HCT116 (cell line): ENCODE measurements around the gene KIF26A. TPM values are rescaled to one million over a fixed set of nuclear protein-coding genes. Genes with fewer than 3 reads are reported as not detected.

Experiments used
- ATAC-seq: fragments of 200-7000 bp; cut with Tn5 transposase; 2 replicates; pipeline ENCODE4 v1.9.1; 2020; ENCODE audit warnings: mild to moderate bottlenecking, moderate library complexity
- BruUV-seq: library from RNA; stranded (reverse); fragments of 400-500 nt; replicated peaks from 2 replicates; lab custom pipeline; 2021; lab: Mats Ljungman, UMichigan
- CTCF ChIA-PET: fragments of 300-600 bp; sonication (Branson Sonifier 250); formaldehyde crosslinking; loops from one replicate; lab custom pipeline; 2021; ENCODE audit warnings: antibody characterized with exemption; lab: Charles Lee
- POLR2A ChIA-PET: fragments of 300-600, 350-600 bp; sonication (Branson Sonifier 250); formaldehyde crosslinking; loops from one replicate; lab custom pipeline; 2021; ENCODE audit warnings: antibody characterized with exemption; lab: Charles Lee
- RAD21 ChIA-PET, 2 experiments: fragments of 300-600 bp; sonication (Branson Sonifier 250); formaldehyde crosslinking; loops; one replicate each; lab custom pipeline; 2023; ENCODE audit warnings: low total read pairs in 2 of 2; ENCODE audit not compliant: uncharacterized antibody in 2 of 2, unreplicated experiment in 2 of 2, low non-redundant PET in 1 of 2; lab: Charles Lee
- DNase-seq: peaks from one replicate; pipeline ENCODE4 v3.0.0-alpha.2; 2010; ENCODE audit warnings: low read depth, low spot score
- H2AFZ ChIP-seq: fragments of 200-600 bp; shearing (Covaris generic), sonication (generic); 2 replicates; pipeline ENCODE4 v1.6.1; 2017; ENCODE audit warnings: low read depth, mixed run types, mixed read lengths, antibody characterized with exemption, low read length; ENCODE audit not compliant: poor library complexity, severe bottlenecking
- H3K27ac ChIP-seq: 2 replicates; pipeline ENCODE4 v1.5.1; 2012; ENCODE audit warnings: low read depth, low read length
- H3K27me3 ChIP-seq: fragments of 200-600 bp; sonication (generic); 2 replicates; pipeline ENCODE4 v1.6.1; 2016; ENCODE audit warnings: mixed run types, low read length, mixed read lengths; ENCODE audit not compliant: insufficient read depth
- H3K36me3 ChIP-seq, 2 experiments: fragments of 200-500 bp in 1 of 2; fragments of 200-600 bp in 1 of 2; sonication (Bioruptor generic) in 1 of 2; sonication (generic) in 1 of 2; 2 replicates each; pipeline versions ENCODE4 v1.5.1 to v1.6.1; 2014 to 2016; ENCODE audit warnings: low read length in 2 of 2, inconsistent platforms in 1 of 2, mixed read lengths in 1 of 2, mixed run types in 1 of 2; ENCODE audit not compliant: insufficient read depth in 2 of 2, control insufficient read depth in 1 of 2
- H3K4me1 ChIP-seq, 2 experiments: fragments of 200-600 bp in 1 of 2; sonication (generic) in 1 of 2; 2 replicates each; pipeline versions ENCODE4 v1.5.1 to v1.6.1; 2012 to 2017; ENCODE audit warnings: low read length in 2 of 2, inconsistent platforms in 1 of 2, mild to moderate bottlenecking in 1 of 2, mixed read lengths in 1 of 2, mixed run types in 1 of 2, moderate library complexity in 1 of 2; ENCODE audit not compliant: insufficient read depth in 2 of 2, control insufficient read depth in 1 of 2
- H3K4me2 ChIP-seq: fragments of 200-600 bp; sonication (generic); 2 replicates; pipeline ENCODE4 v1.6.1; 2017; ENCODE audit warnings: mixed run types, low read length, mixed read lengths
- H3K4me3 ChIP-seq, 2 experiments: fragments of 200-600 bp in 1 of 2; sonication (generic) in 1 of 2; replicated peaks in 1 of 2; 2 replicates each; pipeline ENCODE4 v1.5.1; 2011 to 2016; ENCODE audit warnings: low read length in 2 of 2, control low read depth in 1 of 2, low read depth in 1 of 2, mild to moderate bottlenecking in 1 of 2, mixed read lengths in 1 of 2, mixed run types in 1 of 2
- H3K79me2 ChIP-seq: fragments of 200-600 bp; sonication (generic); 2 replicates; pipeline ENCODE4 v1.6.1; 2017; ENCODE audit warnings: mild to moderate bottlenecking, mixed run types, low read length, moderate library complexity, mixed read lengths; ENCODE audit not compliant: insufficient read depth
- H3K9ac ChIP-seq: fragments of 200-600 bp; sonication (generic); 2 replicates; pipeline ENCODE4 v1.6.1; 2016; ENCODE audit warnings: low read length, mixed read lengths
- H3K9me2 ChIP-seq: fragments of 200-600 bp; sonication (generic), shearing (Covaris generic); 2 replicates; pipeline ENCODE4 v1.6.1; 2017; ENCODE audit warnings: mixed run types, mild to moderate bottlenecking, moderate library complexity; ENCODE audit not compliant: insufficient read depth
- H3K9me3 ChIP-seq, 2 experiments: fragments of 200-500 bp in 1 of 2; fragments of 200-600 bp in 1 of 2; sonication (Bioruptor generic) in 1 of 2; sonication (generic) in 1 of 2; 2 replicates each; pipeline ENCODE4 v1.6.1; 2014 to 2017; ENCODE audit warnings: low read length in 2 of 2, mixed read lengths in 2 of 2, inconsistent platforms in 1 of 2, low read depth in 1 of 2, mild to moderate bottlenecking in 1 of 2, mixed run types in 1 of 2, moderate library complexity in 1 of 2; ENCODE audit not compliant: control insufficient read depth in 1 of 2, insufficient read depth in 1 of 2
- H4K20me1 ChIP-seq: fragments of 200-600 bp; sonication (generic), shearing (Covaris generic); 2 replicates; pipeline ENCODE4 v1.6.1; 2017; ENCODE audit warnings: mixed run types, mild to moderate bottlenecking, moderate library complexity; ENCODE audit not compliant: insufficient read depth
- ELF1 ChIP-seq: IDR thresholded peaks from 2 replicates; pipeline ENCODE4 v1.6.1; 2012; ENCODE audit warnings: low read depth, borderline replicate concordance
- EZH2 ChIP-seq: fragments of 200-600 bp; sonication (generic); IDR thresholded peaks from 2 replicates; pipeline ENCODE4 v1.6.1; 2017; ENCODE audit warnings: antibody characterized with exemption, mixed run types
- POLR2A ChIP-seq: IDR thresholded peaks from 2 replicates; pipeline ENCODE4 v1.7.0; 2011; ENCODE audit warnings: borderline replicate concordance; ENCODE audit not compliant: insufficient read depth, insufficient read length; ENCODE audit errors: extremely low read depth
- SRF ChIP-seq: IDR thresholded peaks from 2 replicates; pipeline ENCODE4 v1.6.1; 2012; ENCODE audit warnings: low read depth
- TCF7L2 ChIP-seq: IDR thresholded peaks from 2 replicates; pipeline ENCODE4 v1.7.0; 2011; ENCODE audit warnings: borderline replicate concordance, inconsistent platforms; ENCODE audit not compliant: insufficient read depth, insufficient read length; ENCODE audit errors: extremely low read depth
- YY1 ChIP-seq: IDR thresholded peaks from 2 replicates; pipeline ENCODE4 v1.6.1; 2011; ENCODE audit warnings: low read length, low read depth, moderate library complexity, mild to moderate bottlenecking; ENCODE audit not compliant: insufficient replicate concordance; ENCODE audit errors: extremely low read depth
- ZFX ChIP-seq: fragments of 450-650 bp; IDR thresholded peaks from 2 replicates; pipeline ENCODE4 v1.6.1; 2017
- intact Hi-C: fragments of 100-400 bp; cut with micrococcal nuclease; formaldehyde crosslinking; loops from 2 replicates; pipeline ENCODE4 v1.10.0; 2022
- total RNA-seq: library from RNA; stranded (reverse); gene quantifications from one replicate; pipeline ENCODE4 v1.2.1, GENCODE V29; 2021; ENCODE audit not compliant: unreplicated experiment
- TF ChIP-seq, protein P1 (sequence below): IDR thresholded peaks from 2 replicates; pipeline ENCODE4 v1.6.1; 2012

Gene KIF26A
- total RNA-seq, 1 experiment from 2014 or later: 10.2 TPM

DNA sequence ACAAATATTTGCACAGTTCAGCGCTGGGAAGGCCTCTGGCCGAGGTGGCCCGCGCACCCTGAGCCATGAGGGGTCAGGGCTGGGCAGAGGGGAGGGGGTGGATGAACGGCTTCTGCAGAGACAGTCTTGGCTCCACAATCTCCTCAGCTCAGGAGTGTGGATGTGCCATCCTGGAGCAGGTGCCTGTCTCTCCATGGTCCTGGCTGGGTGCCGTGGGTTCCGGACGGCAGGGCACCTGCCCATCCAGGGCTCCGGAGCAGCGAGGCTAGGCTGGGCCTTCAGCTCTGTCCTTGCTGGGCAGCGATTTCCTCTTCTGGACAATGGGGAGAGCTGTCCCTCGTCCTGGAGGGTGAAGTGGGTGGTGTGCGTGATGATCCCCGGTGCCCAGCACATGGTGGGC lies 55.6 kb downstream of the KIF26A start:
- H3K4me3 ChIP-seq: no peak overlapping the region
- H3K4me2 ChIP-seq: no peak overlapping the region
- H3K9ac ChIP-seq: no peak overlapping the region
- H2AFZ ChIP-seq: no peak overlapping the region
- H3K27ac ChIP-seq: no peak overlapping the region
- ATAC-seq (no peak), DNase-seq (no peak)
- H3K4me1 ChIP-seq: no peaks in the 10 kb centered on the region
- no peak for TF ChIP-seq TCF7L2
- H3K79me2 ChIP-seq: no peaks in the 10 kb centered on the region
- ChIA-PET POLR2A (no interaction called here), CTCF (no interaction called here), RAD21 (no interaction called here)
- H3K36me3 ChIP-seq: no peaks in the 10 kb centered on the region
- no TSS peak for BruUV-seq
- H3K9me2 ChIP-seq: no peaks in the 10 kb centered on the region
- no peaks in the 10 kb centered on the region for H3K9me3 ChIP-seq
- H3K27me3 ChIP-seq: peaks cover 7% of the 10 kb centered on the region; the same call in 1 of the 2 replicates
- no peaks in the 10 kb centered on the region for H4K20me1 ChIP-seq
- intact Hi-C loops: no loop called here

DNA sequence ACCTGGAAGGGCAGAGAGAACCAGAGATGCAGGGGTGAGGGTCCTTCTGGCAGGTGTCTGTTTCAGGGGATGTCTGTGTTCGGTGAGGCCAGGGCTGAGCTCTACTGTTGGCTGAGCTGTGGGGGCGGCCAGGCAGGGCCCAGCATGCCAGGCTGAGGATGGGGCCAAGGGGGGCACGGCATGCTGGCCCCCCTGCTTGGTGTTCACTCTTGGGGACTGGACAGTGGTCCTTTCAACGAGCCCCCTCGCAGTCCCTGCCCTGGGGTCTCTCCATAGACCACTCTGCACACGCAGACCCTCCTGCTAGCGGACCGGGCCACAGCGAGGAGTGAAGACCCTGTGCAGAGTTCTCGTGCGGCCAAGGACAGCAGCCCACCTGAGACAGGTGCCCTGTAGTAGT lies 56.3 kb downstream of the KIF26A start:
- intact Hi-C loops: no loop called here
- ChIA-PET POLR2A (no interaction called here), CTCF (no interaction called here), RAD21 (no interaction called here)
- Histone ChIP-seq H3K4me1 (no peaks in the 10 kb centered on the region), H3K4me3 (no peak overlapping the region), H4K20me1 (no peaks in the 10 kb centered on the region), H3K27me3 (peaks cover 7% of the 10 kb centered on the region; the same call in 1 of the 2 replicates), H3K4me2 (no peak overlapping the region), H3K9me3 (no peaks in the 10 kb centered on the region), H3K9ac (no peak overlapping the region), H3K79me2 (no peaks in the 10 kb centered on the region), H3K36me3 (no peaks in the 10 kb centered on the region), H2AFZ (no peak overlapping the region), H3K27ac (no peak overlapping the region), H3K9me2 (no peaks in the 10 kb centered on the region)
- no TSS peak for BruUV-seq
- no peak for DNase-seq
- no peak for TF ChIP-seq YY1
- TF ChIP-seq ZFX: no peak
- no peak for TF ChIP-seq SRF
- TF ChIP-seq ELF1: no peak
- TF ChIP-seq POLR2A: no peak
- no peak for TF ChIP-seq EZH2
- TF ChIP-seq, protein P1, sequence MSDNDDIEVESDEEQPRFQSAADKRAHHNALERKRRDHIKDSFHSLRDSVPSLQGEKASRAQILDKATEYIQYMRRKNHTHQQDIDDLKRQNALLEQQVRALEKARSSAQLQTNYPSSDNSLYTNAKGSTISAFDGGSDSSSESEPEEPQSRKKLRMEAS: no peak
- no peak for ATAC-seq
